H1 (cell line): Measurements from ENCODE around the gene EGLN3. TPM values are rescaled to one million over a fixed set of nuclear protein-coding genes. Genes with fewer than 3 reads are reported as not detected.

Experiments
- CTCF ChIA-PET: fragments of 300-600 bp; sonication (Branson Sonifier 250); formaldehyde crosslinking; loops from one replicate; lab custom pipeline; 2021; ENCODE audit not compliant: partially characterized antibody; lab: Charles Lee
- POLR2A ChIA-PET: fragments of 300-600 bp; sonication (Branson Sonifier 250); formaldehyde crosslinking; loops from one replicate; lab custom pipeline; 2021; ENCODE audit warnings: inconsistent platforms; ENCODE audit not compliant: partially characterized antibody; lab: Charles Lee
- DNase-seq, 2 experiments: peaks; one replicate each; pipeline versions ENCODE4 v3.0.0 to v3.0.0-alpha.2; 2010 to 2022; ENCODE audit warnings: low spot score in 2 of 2, low read depth in 1 of 2, mixed read lengths in 1 of 2
- FAIRE-seq: peaks from 2 replicates; lab custom pipeline; 2011; peaks lifted over from hg19 to GRCh38; lab: Jason Lieb, UNC
- H2AFZ ChIP-seq: 2 replicates; pipeline ENCODE4 v1.8.1; 2012; ENCODE audit warnings: low read length, inconsistent platforms
- H2AK5ac ChIP-seq: 2 replicates; pipeline ENCODE4 v1.6.1; 2013; ENCODE audit warnings: low read depth, low read length
- H2BK120ac ChIP-seq: replicated peaks from 2 replicates; pipeline ENCODE3; 2013; ENCODE audit warnings: low read depth, low read length, inconsistent platforms
- H2BK12ac ChIP-seq: 2 replicates; pipeline ENCODE4 v1.6.1; 2013; ENCODE audit warnings: low read depth, low read length
- H2BK15ac ChIP-seq: 2 replicates; pipeline ENCODE4 v1.6.1; 2013; ENCODE audit warnings: low read length
- H2BK20ac ChIP-seq: 2 replicates; pipeline ENCODE4 v1.6.1; 2013; ENCODE audit warnings: low read length
- H2BK5ac ChIP-seq: 2 replicates; pipeline ENCODE4 v1.6.1; 2013; ENCODE audit warnings: low read depth, low read length
- H3K14ac ChIP-seq: 2 replicates; pipeline ENCODE4 v1.6.1; 2013; ENCODE audit warnings: inconsistent platforms; ENCODE audit not compliant: insufficient read length
- H3K18ac ChIP-seq: 2 replicates; pipeline ENCODE4 v1.6.1; 2013; ENCODE audit warnings: low read length; ENCODE audit errors: extremely low read depth
- H3K23ac ChIP-seq: 2 replicates; pipeline ENCODE4 v1.6.1; 2013; ENCODE audit warnings: inconsistent platforms; ENCODE audit not compliant: insufficient read length
- H3K23me2 ChIP-seq: 2 replicates; pipeline ENCODE4 v1.6.1; 2013; ENCODE audit warnings: low read depth, low read length
- H3K27ac ChIP-seq: 2 replicates; pipeline ENCODE4 v1.6.1; 2011; ENCODE audit warnings: low read depth, low read length, inconsistent platforms
- H3K27me3 ChIP-seq, 4 experiments: replicated peaks in 1 of 4; 1 replicate in 1 of 4; 2 replicates in 3 of 4; pipeline versions ENCODE4 v1.6.1 to v1.8.1; 2011 to 2013; ENCODE audit warnings: low read length in 3 of 4, mild to moderate bottlenecking in 3 of 4, inconsistent platforms in 2 of 4, mixed read lengths in 2 of 4, moderate library complexity in 1 of 4; ENCODE audit not compliant: control insufficient read depth in 3 of 4, insufficient read depth in 3 of 4; ENCODE audit errors: extremely low read depth in 1 of 4
- H3K36me3 ChIP-seq, 4 experiments: 2 replicates each; pipeline versions ENCODE4 v1.6.1 to v1.8.1; 2011 to 2013; ENCODE audit warnings: mild to moderate bottlenecking in 4 of 4, low read length in 3 of 4, moderate library complexity in 2 of 4, control low read depth in 1 of 4, inconsistent platforms in 1 of 4; ENCODE audit not compliant: insufficient read depth in 4 of 4, control insufficient read depth in 2 of 4
- H3K4ac ChIP-seq: replicated peaks from 2 replicates; pipeline ENCODE3; 2013; ENCODE audit warnings: low read length, low read depth, mixed read lengths, inconsistent platforms; ENCODE audit not compliant: insufficient read length
- H3K4me1 ChIP-seq, 4 experiments: replicated peaks in 1 of 4; 1 replicate in 1 of 4; 2 replicates in 3 of 4; pipeline versions ENCODE4 v1.6.1 to v1.8.1; 2011 to 2013; ENCODE audit warnings: low read length in 3 of 4, inconsistent platforms in 2 of 4, mixed read lengths in 1 of 4; ENCODE audit not compliant: insufficient read depth in 4 of 4, control insufficient read depth in 3 of 4
- H3K4me2 ChIP-seq, 2 experiments: 2 replicates each; pipeline versions ENCODE4 v1.6.1 to v1.8.1; 2011 to 2013; ENCODE audit warnings: low read depth in 2 of 2, low read length in 2 of 2, control low read depth in 1 of 2, inconsistent platforms in 1 of 2, mild to moderate bottlenecking in 1 of 2; ENCODE audit not compliant: insufficient read depth in 1 of 2
- H3K4me3 ChIP-seq, 4 experiments: fragments of 200-600, 300-600 bp in 1 of 4; sonication (generic), shearing (Covaris generic), sonication (Bioruptor Twin) in 1 of 4; 2 replicates each; pipeline versions ENCODE4 v1.5.1 to v1.8.1; 2011 to 2016; ENCODE audit warnings: low read length in 4 of 4, low read depth in 3 of 4, control low read depth in 2 of 4, inconsistent platforms in 2 of 4, mild to moderate bottlenecking in 2 of 4, mixed read lengths in 1 of 4, moderate library complexity in 1 of 4; ENCODE audit not compliant: insufficient read depth in 2 of 4; ENCODE audit errors: extremely low read depth in 1 of 4
- H3K56ac ChIP-seq: replicated peaks from 2 replicates; pipeline ENCODE3; 2013; ENCODE audit warnings: low read depth, mild to moderate bottlenecking, mixed read lengths, low read length, inconsistent platforms; ENCODE audit not compliant: insufficient read length
- H3K79me1 ChIP-seq: 2 replicates; pipeline ENCODE4 v1.6.1; 2013; ENCODE audit warnings: low read depth, low read length, control low read depth
- H3K79me2 ChIP-seq, 2 experiments: 2 replicates each; pipeline versions ENCODE4 v1.6.1 to v1.8.1; 2012 to 2013; ENCODE audit warnings: low read length in 2 of 2, mild to moderate bottlenecking in 2 of 2, inconsistent platforms in 1 of 2; ENCODE audit not compliant: insufficient read depth in 2 of 2, control insufficient read depth in 1 of 2
- H3K9ac ChIP-seq, 4 experiments: replicated peaks in 1 of 4; 1 replicate in 1 of 4; 2 replicates in 3 of 4; pipeline versions ENCODE4 v1.6.1 to v1.8.1; 2011 to 2013; ENCODE audit warnings: low read depth in 3 of 4, low read length in 3 of 4, control low read depth in 2 of 4, mild to moderate bottlenecking in 2 of 4, moderate library complexity in 2 of 4, inconsistent platforms in 1 of 4; ENCODE audit errors: extremely low read depth in 1 of 4
- H3K9me3 ChIP-seq, 2 experiments: 2 replicates each; pipeline versions ENCODE4 v1.6.1 to v1.8.1; 2012 to 2013; ENCODE audit warnings: mild to moderate bottlenecking in 2 of 2, moderate library complexity in 2 of 2, control low read depth in 1 of 2, inconsistent platforms in 1 of 2, low read depth in 1 of 2, low read length in 1 of 2, mixed read lengths in 1 of 2; ENCODE audit not compliant: insufficient read depth in 2 of 2
- H4K20me1 ChIP-seq, 2 experiments: replicated peaks in 1 of 2; 2 replicates each; pipeline versions ENCODE3 to v1.8.1; 2011 to 2013; ENCODE audit warnings: inconsistent platforms in 2 of 2, low read length in 2 of 2, mild to moderate bottlenecking in 1 of 2; ENCODE audit not compliant: insufficient read depth in 2 of 2, control insufficient read depth in 1 of 2
- H4K5ac ChIP-seq: 2 replicates; pipeline ENCODE4 v1.6.1; 2013; ENCODE audit warnings: low read length, low read depth, mixed read lengths, inconsistent platforms; ENCODE audit not compliant: insufficient read length
- H4K8ac ChIP-seq: 2 replicates; pipeline ENCODE4 v1.8.0; 2013; ENCODE audit warnings: mild to moderate bottlenecking, moderate library complexity, low read length, inconsistent platforms; ENCODE audit not compliant: insufficient read depth; ENCODE audit errors: extremely low read depth
- H4K91ac ChIP-seq: replicated peaks from 2 replicates; pipeline ENCODE3; 2013; ENCODE audit warnings: low read length, mixed read lengths, inconsistent platforms; ENCODE audit not compliant: insufficient read length
- BCL11A ChIP-seq, 2 experiments: IDR thresholded peaks; one replicate each; pipeline ENCODE4 v1.6.1; 2011; ENCODE audit warnings: low read depth in 2 of 2, low read length in 2 of 2, mild to moderate bottlenecking in 2 of 2
- CEBPB ChIP-seq: IDR thresholded peaks from 2 replicates; pipeline ENCODE4 v1.6.1; 2012; ENCODE audit warnings: low read depth, low read length
- GABPA ChIP-seq: IDR thresholded peaks from 2 replicates; pipeline ENCODE4 v1.6.1; 2011; ENCODE audit warnings: mild to moderate bottlenecking, low read length, moderate library complexity, borderline replicate concordance; ENCODE audit not compliant: insufficient read depth
- NANOG ChIP-seq: IDR thresholded peaks from 2 replicates; pipeline ENCODE4 v1.6.1; 2011; ENCODE audit warnings: low read length, low read depth, mild to moderate bottlenecking, inconsistent platforms; ENCODE audit not compliant: insufficient read depth, poor library complexity, severe bottlenecking
- POLR2A ChIP-seq, 2 experiments: IDR thresholded peaks; 1 replicate in 1 of 2; 2 replicates in 1 of 2; pipeline ENCODE4 v1.6.1; 2011; ENCODE audit warnings: low read depth in 2 of 2, low read length in 2 of 2, mild to moderate bottlenecking in 2 of 2; ENCODE audit errors: control extremely low read depth in 1 of 2
- WGBS, 2 experiments: shearing (Covaris generic) in 1 of 2; methylation state at CpG; one replicate each; pipeline versions ENCODE4 v1.1.6 to v1.1.7; 2013 to 2015; ENCODE audit warnings: low lambda C conversion rate in 2 of 2, mixed read lengths in 2 of 2, inconsistent platforms in 1 of 2, low coverage in 1 of 2, missing lambda C conversion rate in 1 of 2; ENCODE audit not compliant: insufficient replicate concordance in 2 of 2, insufficient coverage in 1 of 2, insufficient read length in 1 of 2; ENCODE audit errors: extremely low coverage in 1 of 2, missing lambda C conversion rate in 1 of 2; 5-methylcytosine and 5-hydroxymethylcytosine counted together
- polyA plus RNA-seq, 7 experiments: library from polyadenylated mRNA; depleted of rRNA in 3 of 7; stranded (reverse) in 5 of 7; unstranded in 2 of 7; fragments of >200 nt in 5 of 7; fragments of 200-250 nt in 2 of 7; gene quantifications; 1 replicate in 5 of 7; 2 replicates in 1 of 7; 4 replicates in 1 of 7; pipeline versions ENCODE4 v1.2.1 to v1.2.3, GENCODE V29; 2011 to 2013; ENCODE audit warnings: missing spikeins in 2 of 7, mixed read lengths in 2 of 7
- total RNA-seq: library from RNA; stranded (reverse); fragmentation: NEBNext Ultra II Directional; extraction: Animal tissue kit (Norgen Biotek cat#: 25700); gene quantifications from 2 replicates; pipeline ENCODE4 v1.2.1, GENCODE V29; 2021

The EGLN3 gene
- total and polyA plus RNA-seq, 2 of the 8 experiments (the other 6 are each of a cell fraction or from before 2014, with no cell fraction given), result 10.6 to 27.3 TPM

- Histone ChIP-seq H3K9me3 (no peaks in the 10 kb centered on the region), H4K91ac (no peak overlapping the region), H3K27ac (no peak overlapping the region), H3K4me3 (no peak overlapping the region), H2BK15ac (no peak overlapping the region), H3K18ac (no peak overlapping the region), H3K79me2 (no peaks in the 10 kb centered on the region), H2AK5ac (no peak overlapping the region), H4K5ac (no peak overlapping the region), H2BK12ac (no peak overlapping the region), H2AFZ (no peak overlapping the region), H3K23ac (no peak overlapping the region), H3K36me3 (peaks cover 0 to 2% (median 0%) of the 10 kb centered on the region in 4 experiments; a peak in 1 of 8 replicates), H4K8ac (no peak overlapping the region), H2BK20ac (no peak overlapping the region), H2BK5ac (no peak overlapping the region), H3K56ac (no peak overlapping the region), H3K4me1 (peaks cover 0 to 4% (median 2%) of the 10 kb centered on the region in 4 experiments; a peak in 4 of 7 replicates), H3K4ac (no peak overlapping the region), H3K9ac (no peak overlapping the region), H3K14ac (no peak overlapping the region), H4K20me1 (no peaks in the 10 kb centered on the region), H3K79me1 (no peaks in the 10 kb centered on the region), H3K27me3 (no peaks in the 10 kb centered on the region), H3K4me2 (no peak overlapping the region), H3K23me2 (no peaks in the 10 kb centered on the region), H2BK120ac (no peak overlapping the region)
- 76% methylated on average over 5 of the region's 5 CpGs; no CpG with 5 or more reads in 1 of the 2 experiments for WGBS, 2 experiments
- POLR2A ChIA-PET, result no interaction called here
- CTCF ChIA-PET, result interaction anchor here (1.3 to 2.8 kb wide), 4 partner anchors 9 to 18 kb away, joined by 3 to 11 read pairs (median 4); no protein-coding TSS in a partner anchor
- TF ChIP-seq BCL11A (IDR thresholded peaks at IDR 0.05; ENCODE audit: low read depth in 2 of 2, low read length in 2 of 2) (no peak), CEBPB (no peak), POLR2A (IDR thresholded peaks at IDR 0.05; ENCODE audit: control extremely low read depth in 1 of 2, low read depth in 2 of 2, low read length in 2 of 2) (no peak), NANOG (no peak), GABPA (no peak)
- DNase-seq, result no peak
- no peak for FAIRE-seq
Measured at GRCh38 chr14:33916663-33917565, 34.0 kb downstream of the EGLN3 start.
